Gastrocnemius medialis (tissue), 4 donors: ENCODE results near the gene OR6C75.

ENCODE experiments used
- CTCF ChIP-seq, 5 experiments: fragments of 450-650 bp in 3 of 5; fragments of 200-600 bp in 2 of 5; sonication (generic) in 2 of 5; IDR thresholded peaks in 4 of 5; conservative IDR thresholded peaks in 1 of 5; 1 replicate in 4 of 5; 2 replicates in 1 of 5; pipeline ENCODE4 v1.5.1; 2016 to 2019; ENCODE audit warnings: antibody characterized with exemption in 5 of 5, mild to moderate bottlenecking in 3 of 5, moderate library complexity in 3 of 5
- POLR2A ChIP-seq, 2 donors: fragments of 450-650 bp; IDR thresholded peaks; one replicate each; pipeline ENCODE4 v1.6.1; 2017; ENCODE audit warnings: antibody characterized with exemption in 2 of 2, mild to moderate bottlenecking in 2 of 2, moderate library complexity in 2 of 2

- no peak for TF ChIP-seq CTCF (IDR thresholded peaks at IDR 0.05 in 4 of 5, conservative IDR thresholded peaks at IDR 0.05 in 1 of 5)
- TF ChIP-seq POLR2A (IDR thresholded peaks at IDR 0.05), result no peak
These were observed 48.7 kb upstream of the OR6C75 start, which contains the start of gene OR6C1 for GRCh38 chr12:55314043-55314442.
